ENCODE results near the gene MYO15B. TPM values are rescaled to one million over a fixed set of nuclear protein-coding genes. Genes with fewer than 3 reads are reported as not detected.

The MYO15B gene
- total and polyA plus RNA-seq, 2 of the 13 experiments (the other 11 are each of a cell fraction or from before 2014, with no cell fraction given) = 2.8 to 8.1 TPM

DNA sequence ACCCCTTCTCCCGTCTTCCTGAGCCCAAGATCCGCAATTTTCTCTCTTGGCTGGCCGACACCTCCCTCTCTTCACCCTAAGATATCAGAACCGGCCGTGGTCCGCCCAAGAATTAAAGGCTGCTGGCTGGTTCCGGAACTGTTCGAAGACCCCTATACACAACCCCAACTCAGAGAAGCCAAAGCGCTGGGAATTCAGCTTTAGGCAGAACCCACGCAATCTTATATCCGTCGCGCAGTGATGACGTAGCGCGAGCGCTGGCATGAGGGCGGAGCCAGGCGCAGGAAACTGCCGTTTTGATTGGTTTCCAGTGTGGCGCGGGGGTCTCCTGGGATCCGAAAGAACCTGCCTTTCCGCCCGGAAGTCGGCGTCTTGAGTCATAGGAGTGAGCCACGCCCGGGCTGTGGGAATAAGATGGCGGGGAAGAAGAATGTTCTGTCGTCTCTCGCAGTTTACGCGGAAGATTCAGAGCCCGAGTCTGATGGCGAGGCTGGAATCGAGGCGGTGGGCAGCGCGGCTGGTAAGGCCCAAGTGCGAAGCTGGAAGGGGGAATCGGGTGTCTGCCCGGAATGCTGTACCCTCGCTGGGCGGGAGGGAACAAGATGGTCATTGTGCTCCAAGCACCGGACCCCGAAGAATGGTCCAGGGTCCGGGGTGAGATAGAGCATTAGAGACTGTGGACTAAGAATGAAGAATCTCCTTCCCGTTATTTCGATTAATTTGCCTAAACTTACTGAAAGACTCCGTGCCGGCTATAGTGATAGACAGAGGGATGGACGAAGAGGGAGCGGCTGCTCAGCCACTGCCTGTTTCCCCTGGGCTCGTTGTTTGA lies 79.6 kb downstream of the MYO15B start, which contains the start of the genes RECQL5 and SAP30BP (continued):
- TF ChIP-seq, protein P1, sequence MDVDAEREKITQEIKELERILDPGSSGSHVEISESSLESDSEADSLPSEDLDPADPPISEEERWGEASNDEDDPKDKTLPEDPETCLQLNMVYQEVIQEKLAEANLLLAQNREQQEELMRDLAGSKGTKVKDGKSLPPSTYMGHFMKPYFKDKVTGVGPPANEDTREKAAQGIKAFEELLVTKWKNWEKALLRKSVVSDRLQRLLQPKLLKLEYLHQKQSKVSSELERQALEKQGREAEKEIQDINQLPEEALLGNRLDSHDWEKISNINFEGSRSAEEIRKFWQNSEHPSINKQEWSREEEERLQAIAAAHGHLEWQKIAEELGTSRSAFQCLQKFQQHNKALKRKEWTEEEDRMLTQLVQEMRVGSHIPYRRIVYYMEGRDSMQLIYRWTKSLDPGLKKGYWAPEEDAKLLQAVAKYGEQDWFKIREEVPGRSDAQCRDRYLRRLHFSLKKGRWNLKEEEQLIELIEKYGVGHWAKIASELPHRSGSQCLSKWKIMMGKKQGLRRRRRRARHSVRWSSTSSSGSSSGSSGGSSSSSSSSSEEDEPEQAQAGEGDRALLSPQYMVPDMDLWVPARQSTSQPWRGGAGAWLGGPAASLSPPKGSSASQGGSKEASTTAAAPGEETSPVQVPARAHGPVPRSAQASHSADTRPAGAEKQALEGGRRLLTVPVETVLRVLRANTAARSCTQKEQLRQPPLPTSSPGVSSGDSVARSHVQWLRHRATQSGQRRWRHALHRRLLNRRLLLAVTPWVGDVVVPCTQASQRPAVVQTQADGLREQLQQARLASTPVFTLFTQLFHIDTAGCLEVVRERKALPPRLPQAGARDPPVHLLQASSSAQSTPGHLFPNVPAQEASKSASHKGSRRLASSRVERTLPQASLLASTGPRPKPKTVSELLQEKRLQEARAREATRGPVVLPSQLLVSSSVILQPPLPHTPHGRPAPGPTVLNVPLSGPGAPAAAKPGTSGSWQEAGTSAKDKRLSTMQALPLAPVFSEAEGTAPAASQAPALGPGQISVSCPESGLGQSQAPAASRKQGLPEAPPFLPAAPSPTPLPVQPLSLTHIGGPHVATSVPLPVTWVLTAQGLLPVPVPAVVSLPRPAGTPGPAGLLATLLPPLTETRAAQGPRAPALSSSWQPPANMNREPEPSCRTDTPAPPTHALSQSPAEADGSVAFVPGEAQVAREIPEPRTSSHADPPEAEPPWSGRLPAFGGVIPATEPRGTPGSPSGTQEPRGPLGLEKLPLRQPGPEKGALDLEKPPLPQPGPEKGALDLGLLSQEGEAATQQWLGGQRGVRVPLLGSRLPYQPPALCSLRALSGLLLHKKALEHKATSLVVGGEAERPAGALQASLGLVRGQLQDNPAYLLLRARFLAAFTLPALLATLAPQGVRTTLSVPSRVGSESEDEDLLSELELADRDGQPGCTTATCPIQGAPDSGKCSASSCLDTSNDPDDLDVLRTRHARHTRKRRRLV (CRISPR knock-in tag; IDR thresholded peaks at IDR 0.05) = no peak
- TF ChIP-seq HDAC6 (IDR thresholded peaks at IDR 0.05; ENCODE audit: low read depth, low read length) = no peak
- TF ChIP-seq, protein P2, sequence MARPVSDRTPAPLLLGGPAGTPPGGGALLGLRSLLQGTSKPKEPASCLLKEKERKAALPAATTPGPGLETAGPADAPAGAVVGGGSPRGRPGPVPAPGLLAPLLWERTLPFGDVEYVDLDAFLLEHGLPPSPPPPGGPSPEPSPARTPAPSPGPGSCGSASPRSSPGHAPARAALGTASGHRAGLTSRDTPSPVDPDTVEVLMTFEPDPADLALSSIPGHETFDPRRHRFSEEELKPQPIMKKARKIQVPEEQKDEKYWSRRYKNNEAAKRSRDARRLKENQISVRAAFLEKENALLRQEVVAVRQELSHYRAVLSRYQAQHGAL (CRISPR knock-in tag; IDR thresholded peaks at IDR 0.05; ENCODE audit: not compliant biosample characterization) = no peak
- TF ChIP-seq ZNF30 (CRISPR knock-in tag; IDR thresholded peaks at IDR 0.05) = no peak
- TF ChIP-seq ZBTB1 (CRISPR knock-in tag; IDR thresholded peaks at IDR 0.05; ENCODE audit: borderline replicate concordance) = no peak
- TF ChIP-seq ZBTB20 (CRISPR knock-in tag; IDR thresholded peaks at IDR 0.05; ENCODE audit: borderline replicate concordance, low read depth) = peak; percentile 78
- TF ChIP-seq ZFP90 (CRISPR knock-in tag; IDR thresholded peaks at IDR 0.05; ENCODE audit: borderline replicate concordance) = no peak
- TF ChIP-seq ZFY (CRISPR knock-in tag; IDR thresholded peaks at IDR 0.05) = no peak; the same call in 1 of the 2 replicates
- TF ChIP-seq, protein P3, sequence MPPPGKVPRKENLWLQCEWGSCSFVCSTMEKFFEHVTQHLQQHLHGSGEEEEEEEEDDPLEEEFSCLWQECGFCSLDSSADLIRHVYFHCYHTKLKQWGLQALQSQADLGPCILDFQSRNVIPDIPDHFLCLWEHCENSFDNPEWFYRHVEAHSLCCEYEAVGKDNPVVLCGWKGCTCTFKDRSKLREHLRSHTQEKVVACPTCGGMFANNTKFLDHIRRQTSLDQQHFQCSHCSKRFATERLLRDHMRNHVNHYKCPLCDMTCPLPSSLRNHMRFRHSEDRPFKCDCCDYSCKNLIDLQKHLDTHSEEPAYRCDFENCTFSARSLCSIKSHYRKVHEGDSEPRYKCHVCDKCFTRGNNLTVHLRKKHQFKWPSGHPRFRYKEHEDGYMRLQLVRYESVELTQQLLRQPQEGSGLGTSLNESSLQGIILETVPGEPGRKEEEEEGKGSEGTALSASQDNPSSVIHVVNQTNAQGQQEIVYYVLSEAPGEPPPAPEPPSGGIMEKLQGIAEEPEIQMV (CRISPR knock-in tag; IDR thresholded peaks at IDR 0.05; ENCODE audit: low read depth) = peak; percentile 62; the same call in 1 of the 2 replicates
- TF ChIP-seq THAP11 (CRISPR knock-in tag; IDR thresholded peaks at IDR 0.05) = peak; percentile 96
- TF ChIP-seq, protein P4, sequence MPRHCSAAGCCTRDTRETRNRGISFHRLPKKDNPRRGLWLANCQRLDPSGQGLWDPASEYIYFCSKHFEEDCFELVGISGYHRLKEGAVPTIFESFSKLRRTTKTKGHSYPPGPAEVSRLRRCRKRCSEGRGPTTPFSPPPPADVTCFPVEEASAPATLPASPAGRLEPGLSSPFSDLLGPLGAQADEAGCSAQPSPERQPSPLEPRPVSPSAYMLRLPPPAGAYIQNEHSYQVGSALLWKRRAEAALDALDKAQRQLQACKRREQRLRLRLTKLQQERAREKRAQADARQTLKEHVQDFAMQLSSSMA (CRISPR knock-in tag; IDR thresholded peaks at IDR 0.05) = no peak
- TF ChIP-seq, protein P5, sequence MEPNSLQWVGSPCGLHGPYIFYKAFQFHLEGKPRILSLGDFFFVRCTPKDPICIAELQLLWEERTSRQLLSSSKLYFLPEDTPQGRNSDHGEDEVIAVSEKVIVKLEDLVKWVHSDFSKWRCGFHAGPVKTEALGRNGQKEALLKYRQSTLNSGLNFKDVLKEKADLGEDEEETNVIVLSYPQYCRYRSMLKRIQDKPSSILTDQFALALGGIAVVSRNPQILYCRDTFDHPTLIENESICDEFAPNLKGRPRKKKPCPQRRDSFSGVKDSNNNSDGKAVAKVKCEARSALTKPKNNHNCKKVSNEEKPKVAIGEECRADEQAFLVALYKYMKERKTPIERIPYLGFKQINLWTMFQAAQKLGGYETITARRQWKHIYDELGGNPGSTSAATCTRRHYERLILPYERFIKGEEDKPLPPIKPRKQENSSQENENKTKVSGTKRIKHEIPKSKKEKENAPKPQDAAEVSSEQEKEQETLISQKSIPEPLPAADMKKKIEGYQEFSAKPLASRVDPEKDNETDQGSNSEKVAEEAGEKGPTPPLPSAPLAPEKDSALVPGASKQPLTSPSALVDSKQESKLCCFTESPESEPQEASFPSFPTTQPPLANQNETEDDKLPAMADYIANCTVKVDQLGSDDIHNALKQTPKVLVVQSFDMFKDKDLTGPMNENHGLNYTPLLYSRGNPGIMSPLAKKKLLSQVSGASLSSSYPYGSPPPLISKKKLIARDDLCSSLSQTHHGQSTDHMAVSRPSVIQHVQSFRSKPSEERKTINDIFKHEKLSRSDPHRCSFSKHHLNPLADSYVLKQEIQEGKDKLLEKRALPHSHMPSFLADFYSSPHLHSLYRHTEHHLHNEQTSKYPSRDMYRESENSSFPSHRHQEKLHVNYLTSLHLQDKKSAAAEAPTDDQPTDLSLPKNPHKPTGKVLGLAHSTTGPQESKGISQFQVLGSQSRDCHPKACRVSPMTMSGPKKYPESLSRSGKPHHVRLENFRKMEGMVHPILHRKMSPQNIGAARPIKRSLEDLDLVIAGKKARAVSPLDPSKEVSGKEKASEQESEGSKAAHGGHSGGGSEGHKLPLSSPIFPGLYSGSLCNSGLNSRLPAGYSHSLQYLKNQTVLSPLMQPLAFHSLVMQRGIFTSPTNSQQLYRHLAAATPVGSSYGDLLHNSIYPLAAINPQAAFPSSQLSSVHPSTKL (CRISPR knock-in tag; IDR thresholded peaks at IDR 0.05) = peak; percentile 37; the same call in 1 of the 2 replicates
- no peak for TF ChIP-seq SIX4 (CRISPR knock-in tag; IDR thresholded peaks at IDR 0.05)
- TF ChIP-seq ZNF24 (IDR thresholded peaks at IDR 0.05) = no peak
- no peak for TF ChIP-seq ZNF616 (CRISPR knock-in tag; IDR thresholded peaks at IDR 0.05; ENCODE audit: low read depth)
- TF ChIP-seq ATF7-NPFF (CRISPR knock-in tag; IDR thresholded peaks at IDR 0.05; ENCODE audit: low read depth) = no peak

Data from HepG2 (cell line).